Loucy (cell line): ENCODE data around the gene TRIM31.

Experiments
- H2AFZ ChIP-seq: fragments of 200-600 bp; sonication (generic); 2 replicates; pipeline ENCODE4 v1.6.0; 2016; ENCODE audit warnings: antibody characterized with exemption, mild to moderate bottlenecking, low read length, moderate library complexity
- H3F3A ChIP-seq: fragments of 200-600 bp; 2 replicates; pipeline ENCODE4 v1.6.0; 2016; ENCODE audit warnings: antibody characterized with exemption, low read depth, mild to moderate bottlenecking
- H3K27me3 ChIP-seq: fragments of 200-600 bp; sonication (generic); 2 replicates; pipeline ENCODE4 v1.6.1; 2014; ENCODE audit warnings: low read length, mild to moderate bottlenecking; ENCODE audit not compliant: insufficient read depth, poor library complexity, severe bottlenecking
- H3K36me3 ChIP-seq: fragments of 200-600 bp; sonication (generic); 2 replicates; pipeline ENCODE4 v1.6.1; 2016; ENCODE audit warnings: low read length; ENCODE audit not compliant: insufficient read depth
- H3K4me1 ChIP-seq: fragments of 200-600 bp; sonication (generic); 2 replicates; pipeline ENCODE4 v1.5.1; 2014; ENCODE audit warnings: low read length, mild to moderate bottlenecking; ENCODE audit not compliant: insufficient read depth, poor library complexity, severe bottlenecking
- H3K4me2 ChIP-seq: fragments of 200-600 bp; sonication (generic); 2 replicates; pipeline ENCODE4 v1.6.0; 2014; ENCODE audit warnings: antibody characterized with exemption, low read length, low read depth, mild to moderate bottlenecking; ENCODE audit not compliant: poor library complexity, severe bottlenecking
- H3K4me3 ChIP-seq: fragments of 200-600 bp; sonication (generic); 2 replicates; pipeline ENCODE4 v1.5.1; 2014; ENCODE audit warnings: low read length, mild to moderate bottlenecking, mixed read lengths; ENCODE audit not compliant: poor library complexity, severe bottlenecking
- H3K79me2 ChIP-seq: fragments of 200-600 bp; sonication (generic); 2 replicates; pipeline ENCODE4 v1.6.1; 2014; ENCODE audit warnings: low read length; ENCODE audit not compliant: insufficient read depth
- H3K9ac ChIP-seq: fragments of 200-600 bp; sonication (generic); 2 replicates; pipeline ENCODE4 v1.6.0; 2014; ENCODE audit warnings: mild to moderate bottlenecking, low read depth, low read length, moderate library complexity; ENCODE audit not compliant: poor library complexity, severe bottlenecking
- H3K9me2 ChIP-seq: fragments of 200-600 bp; sonication (generic); replicated peaks from 2 replicates; pipeline ENCODE4 v1.6.1; 2016; ENCODE audit warnings: low read depth, low read length, mixed read lengths
- H3K9me3 ChIP-seq: fragments of 200-600 bp; sonication (generic); 2 replicates; pipeline ENCODE4 v1.6.1; 2014; ENCODE audit warnings: mild to moderate bottlenecking, antibody characterized with exemption, low read length, low read depth; ENCODE audit not compliant: insufficient read depth
- H4K20me1 ChIP-seq: fragments of 200-600 bp; sonication (generic); 2 replicates; pipeline ENCODE4 v1.6.0; 2014; ENCODE audit warnings: antibody characterized with exemption, low read length, mild to moderate bottlenecking; ENCODE audit not compliant: insufficient read depth, poor library complexity, severe bottlenecking
- EZH2phosphoT487 ChIP-seq: fragments of 200-600 bp; IDR thresholded peaks from 2 replicates; pipeline ENCODE4 v1.6.1; 2018; ENCODE audit warnings: antibody characterized with exemption, mild to moderate bottlenecking, moderate library complexity, borderline replicate concordance
- TF ChIP-seq, protein P1 (sequence below): fragments of 200-600 bp; sonication (generic); conservative IDR thresholded peaks from 2 replicates; pipeline ENCODE4 v1.5.1; 2014; ENCODE audit warnings: mild to moderate bottlenecking, antibody characterized with exemption, low read length

The TRIM31 gene

GRCh38 chr6:30135757-30136156 is 22.9 kb upstream of the TRIM31 start, which contains the start of gene TRIM40:
TSS of gene TRIM40 (plus strand) at chr6:30136140. CDS start at chr6:30137037, 897 bp downstream.
- Histone ChIP-seq H3K79me2 (no peaks in the 10 kb centered on the region), H3K9me2 (no peaks in the 10 kb centered on the region), H3K36me3 (no peaks in the 10 kb centered on the region), H3K9ac (no peak within 1 kb of the TSS), H4K20me1 (no peaks in the 10 kb centered on the region), H3K9me3 (no peaks in the 10 kb centered on the region), H3K4me2 (peak within 1 kb of the TSS; percentile 35), H3K27me3 (no peaks in the 10 kb centered on the region), H2AFZ (no peak within 1 kb of the TSS), H3F3A (no peaks in the 10 kb centered on the region), H3K4me1 (peaks cover 19% of the 10 kb centered on the region), H3K4me3 (no peak within 1 kb of the TSS)
- TF ChIP-seq, protein P1, sequence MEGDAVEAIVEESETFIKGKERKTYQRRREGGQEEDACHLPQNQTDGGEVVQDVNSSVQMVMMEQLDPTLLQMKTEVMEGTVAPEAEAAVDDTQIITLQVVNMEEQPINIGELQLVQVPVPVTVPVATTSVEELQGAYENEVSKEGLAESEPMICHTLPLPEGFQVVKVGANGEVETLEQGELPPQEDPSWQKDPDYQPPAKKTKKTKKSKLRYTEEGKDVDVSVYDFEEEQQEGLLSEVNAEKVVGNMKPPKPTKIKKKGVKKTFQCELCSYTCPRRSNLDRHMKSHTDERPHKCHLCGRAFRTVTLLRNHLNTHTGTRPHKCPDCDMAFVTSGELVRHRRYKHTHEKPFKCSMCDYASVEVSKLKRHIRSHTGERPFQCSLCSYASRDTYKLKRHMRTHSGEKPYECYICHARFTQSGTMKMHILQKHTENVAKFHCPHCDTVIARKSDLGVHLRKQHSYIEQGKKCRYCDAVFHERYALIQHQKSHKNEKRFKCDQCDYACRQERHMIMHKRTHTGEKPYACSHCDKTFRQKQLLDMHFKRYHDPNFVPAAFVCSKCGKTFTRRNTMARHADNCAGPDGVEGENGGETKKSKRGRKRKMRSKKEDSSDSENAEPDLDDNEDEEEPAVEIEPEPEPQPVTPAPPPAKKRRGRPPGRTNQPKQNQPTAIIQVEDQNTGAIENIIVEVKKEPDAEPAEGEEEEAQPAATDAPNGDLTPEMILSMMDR = no peak
- TF ChIP-seq EZH2phosphoT487 = no peak

GRCh38 chr6:30135147-30135546 is 22.3 kb upstream of the TRIM31 start:
- H2AFZ ChIP-seq = no peak overlapping the region
- H3K9me2 ChIP-seq = no peaks in the 10 kb centered on the region
- H3K36me3 ChIP-seq = no peaks in the 10 kb centered on the region
- H3K4me3 ChIP-seq = no peak overlapping the region
- H3K79me2 ChIP-seq = no peaks in the 10 kb centered on the region
- H3K4me1 ChIP-seq = peaks cover 25% of the 10 kb centered on the region
- no peaks in the 10 kb centered on the region for H4K20me1 ChIP-seq
- TF ChIP-seq, protein P1 = no peak
- no peak for TF ChIP-seq EZH2phosphoT487
- no peaks in the 10 kb centered on the region for H3K27me3 ChIP-seq
- no peak overlapping the region for H3K9ac ChIP-seq
- H3K9me3 ChIP-seq = no peaks in the 10 kb centered on the region
- H3F3A ChIP-seq = no peaks in the 10 kb centered on the region
- H3K4me2 ChIP-seq = no peak overlapping the region

DNA sequence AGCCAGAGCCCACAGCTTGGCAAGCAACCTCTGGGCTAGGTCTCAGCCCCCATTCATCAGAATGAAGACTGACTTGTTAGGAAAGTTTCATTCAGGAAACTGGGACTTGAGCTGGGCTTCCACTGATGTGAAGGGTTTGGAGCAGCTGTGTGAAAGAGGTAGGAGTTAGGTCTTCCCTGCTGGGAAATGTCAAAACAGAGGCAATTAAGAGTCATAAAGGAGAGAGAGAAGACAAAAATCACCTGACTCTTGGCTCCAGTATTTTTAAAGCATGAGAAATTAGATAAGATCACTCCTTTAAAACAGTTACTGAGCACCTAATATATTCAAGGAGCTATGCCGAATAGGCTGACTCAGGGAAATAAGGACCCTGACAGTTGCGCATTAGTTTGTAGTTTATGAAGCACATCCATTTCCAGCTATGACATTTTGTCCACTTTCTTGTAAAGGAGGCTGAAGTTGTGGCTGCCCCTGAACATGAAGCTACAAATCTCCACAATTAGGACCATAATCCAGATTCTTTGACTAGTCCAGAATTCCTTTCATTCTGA is 19.1 kb upstream of the TRIM31 start:
- peaks cover 20% of the 10 kb centered on the region for H3K4me1 ChIP-seq

More for the DNA sequence above, 19.1 kb upstream of the TRIM31 start:
- H3K4me2 ChIP-seq = no peak overlapping the region
- H3K9ac ChIP-seq = no peak overlapping the region
- no peaks in the 10 kb centered on the region for H3F3A ChIP-seq
- no peaks in the 10 kb centered on the region for H3K9me2 ChIP-seq
- H3K36me3 ChIP-seq = no peaks in the 10 kb centered on the region
- H4K20me1 ChIP-seq = no peaks in the 10 kb centered on the region
- H3K27me3 ChIP-seq = no peaks in the 10 kb centered on the region
- H3K4me3 ChIP-seq = no peak overlapping the region
- H3K79me2 ChIP-seq = no peaks in the 10 kb centered on the region
- TF ChIP-seq, protein P1 = no peak
- TF ChIP-seq EZH2phosphoT487 = no peak
- no peaks in the 10 kb centered on the region for H3K9me3 ChIP-seq
- H2AFZ ChIP-seq = no peak overlapping the region
